ENCODE results near the gene TCN2. TPM values are rescaled to one million over a fixed set of nuclear protein-coding genes. Genes with fewer than 3 reads are reported as not detected.
"Not testable (repeated sequence)": the region's sequence is repeated elsewhere in the genome, so short reads cannot be mapped to it uniquely, and the experiment has no call there.

TCN2 gene
- total RNA-seq, 1 experiment from 2014 or later: 2.4 TPM

GRCh38 chr22:30674482-30674881 is 67.5 kb downstream of the TCN2 start:
- intact Hi-C loops (cut with micrococcal nuclease; ENCODE audit: unreplicated experiment): no loop called here
- H3K4me1 ChIP-seq (ENCODE audit: control insufficient read depth, insufficient read depth, low read length): no peaks in the 10 kb centered on the region
- ChIA-PET CTCF (no interaction called here), POLR2A (no interaction called here)
- H3K9me3 ChIP-seq (ENCODE audit: control insufficient read depth, insufficient read depth, low read depth, low read length): no peaks in the 10 kb centered on the region
- ATAC-seq: no peak
- H3K4me3 ChIP-seq (ENCODE audit: low read depth in 2 of 2, low read length in 2 of 2): no peak overlapping the region
- BruUV-seq (replicated peaks): no TSS peak
- no peak overlapping the region for H3K27ac ChIP-seq (ENCODE audit: low read length)
- DNase-seq (ENCODE audit: low read depth, low spot score): no peak
- H3K36me3 ChIP-seq (ENCODE audit: control insufficient read depth, insufficient read depth, low read length): no peaks in the 10 kb centered on the region
- in situ Hi-C loops (cut with HindIII; ENCODE audit: low pct_unique_long_range_greater_than_20kb, low sequenced_read_pairs): no loop called here
- TF ChIP-seq, protein P1, sequence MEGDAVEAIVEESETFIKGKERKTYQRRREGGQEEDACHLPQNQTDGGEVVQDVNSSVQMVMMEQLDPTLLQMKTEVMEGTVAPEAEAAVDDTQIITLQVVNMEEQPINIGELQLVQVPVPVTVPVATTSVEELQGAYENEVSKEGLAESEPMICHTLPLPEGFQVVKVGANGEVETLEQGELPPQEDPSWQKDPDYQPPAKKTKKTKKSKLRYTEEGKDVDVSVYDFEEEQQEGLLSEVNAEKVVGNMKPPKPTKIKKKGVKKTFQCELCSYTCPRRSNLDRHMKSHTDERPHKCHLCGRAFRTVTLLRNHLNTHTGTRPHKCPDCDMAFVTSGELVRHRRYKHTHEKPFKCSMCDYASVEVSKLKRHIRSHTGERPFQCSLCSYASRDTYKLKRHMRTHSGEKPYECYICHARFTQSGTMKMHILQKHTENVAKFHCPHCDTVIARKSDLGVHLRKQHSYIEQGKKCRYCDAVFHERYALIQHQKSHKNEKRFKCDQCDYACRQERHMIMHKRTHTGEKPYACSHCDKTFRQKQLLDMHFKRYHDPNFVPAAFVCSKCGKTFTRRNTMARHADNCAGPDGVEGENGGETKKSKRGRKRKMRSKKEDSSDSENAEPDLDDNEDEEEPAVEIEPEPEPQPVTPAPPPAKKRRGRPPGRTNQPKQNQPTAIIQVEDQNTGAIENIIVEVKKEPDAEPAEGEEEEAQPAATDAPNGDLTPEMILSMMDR (IDR thresholded peaks at IDR 0.05): no peak
- TF ChIP-seq, protein P2, sequence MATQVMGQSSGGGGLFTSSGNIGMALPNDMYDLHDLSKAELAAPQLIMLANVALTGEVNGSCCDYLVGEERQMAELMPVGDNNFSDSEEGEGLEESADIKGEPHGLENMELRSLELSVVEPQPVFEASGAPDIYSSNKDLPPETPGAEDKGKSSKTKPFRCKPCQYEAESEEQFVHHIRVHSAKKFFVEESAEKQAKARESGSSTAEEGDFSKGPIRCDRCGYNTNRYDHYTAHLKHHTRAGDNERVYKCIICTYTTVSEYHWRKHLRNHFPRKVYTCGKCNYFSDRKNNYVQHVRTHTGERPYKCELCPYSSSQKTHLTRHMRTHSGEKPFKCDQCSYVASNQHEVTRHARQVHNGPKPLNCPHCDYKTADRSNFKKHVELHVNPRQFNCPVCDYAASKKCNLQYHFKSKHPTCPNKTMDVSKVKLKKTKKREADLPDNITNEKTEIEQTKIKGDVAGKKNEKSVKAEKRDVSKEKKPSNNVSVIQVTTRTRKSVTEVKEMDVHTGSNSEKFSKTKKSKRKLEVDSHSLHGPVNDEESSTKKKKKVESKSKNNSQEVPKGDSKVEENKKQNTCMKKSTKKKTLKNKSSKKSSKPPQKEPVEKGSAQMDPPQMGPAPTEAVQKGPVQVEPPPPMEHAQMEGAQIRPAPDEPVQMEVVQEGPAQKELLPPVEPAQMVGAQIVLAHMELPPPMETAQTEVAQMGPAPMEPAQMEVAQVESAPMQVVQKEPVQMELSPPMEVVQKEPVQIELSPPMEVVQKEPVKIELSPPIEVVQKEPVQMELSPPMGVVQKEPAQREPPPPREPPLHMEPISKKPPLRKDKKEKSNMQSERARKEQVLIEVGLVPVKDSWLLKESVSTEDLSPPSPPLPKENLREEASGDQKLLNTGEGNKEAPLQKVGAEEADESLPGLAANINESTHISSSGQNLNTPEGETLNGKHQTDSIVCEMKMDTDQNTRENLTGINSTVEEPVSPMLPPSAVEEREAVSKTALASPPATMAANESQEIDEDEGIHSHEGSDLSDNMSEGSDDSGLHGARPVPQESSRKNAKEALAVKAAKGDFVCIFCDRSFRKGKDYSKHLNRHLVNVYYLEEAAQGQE (IDR thresholded peaks at IDR 0.05; ENCODE audit: insufficient read depth in 1 of 2, low read depth in 2 of 2, low read length in 1 of 2): no peak
- TF ChIP-seq TCF7L2 (IDR thresholded peaks at IDR 0.05; ENCODE audit: low read depth, low read length): no peak
- no peak for TF ChIP-seq POLR2AphosphoS5 (IDR thresholded peaks at IDR 0.05; ENCODE audit: low read depth, low read length)
- TF ChIP-seq SIN3A (IDR thresholded peaks at IDR 0.05; ENCODE audit: borderline replicate concordance, insufficient read depth, low read depth, low read length): no peak
- no peaks in the 10 kb centered on the region for H3K27me3 ChIP-seq (ENCODE audit: control insufficient read depth, insufficient read depth, low read length)

GRCh38 chr22:30675436-30675835 is 68.5 kb downstream of the TCN2 start:
- BruUV-seq (replicated peaks): no TSS peak
- Histone ChIP-seq H3K27ac (ENCODE audit: low read length) (no peak overlapping the region), H3K9me3 (ENCODE audit: control insufficient read depth, insufficient read depth, low read depth, low read length) (no peaks in the 10 kb centered on the region), H3K4me3 (ENCODE audit: low read depth in 2 of 2, low read length in 2 of 2) (no peak overlapping the region), H3K36me3 (ENCODE audit: control insufficient read depth, insufficient read depth, low read length) (no peaks in the 10 kb centered on the region), H3K4me1 (ENCODE audit: control insufficient read depth, insufficient read depth, low read length) (no peaks in the 10 kb centered on the region), H3K27me3 (ENCODE audit: control insufficient read depth, insufficient read depth, low read length) (no peaks in the 10 kb centered on the region)
- in situ Hi-C loops (cut with HindIII; ENCODE audit: low pct_unique_long_range_greater_than_20kb, low sequenced_read_pairs) (no loop called here), intact Hi-C loops (cut with micrococcal nuclease; ENCODE audit: unreplicated experiment) (no loop called here)
- ChIA-PET CTCF (no interaction called here), POLR2A (interaction anchor here (0.6 kb wide), 1 partner anchor 641 kb away, joined by 4 read pairs; no protein-coding TSS in a partner anchor)
- DNase-seq (ENCODE audit: low read depth, low spot score) (no peak), ATAC-seq (no peak)
- no peak for TF ChIP-seq TCF7L2 (IDR thresholded peaks at IDR 0.05; ENCODE audit: low read depth, low read length)
- TF ChIP-seq, protein P1 (IDR thresholded peaks at IDR 0.05): no peak
- TF ChIP-seq SIN3A (IDR thresholded peaks at IDR 0.05; ENCODE audit: borderline replicate concordance, insufficient read depth, low read depth, low read length): no peak
- no peak for TF ChIP-seq POLR2AphosphoS5 (IDR thresholded peaks at IDR 0.05; ENCODE audit: low read depth, low read length)
- TF ChIP-seq, protein P2 (IDR thresholded peaks at IDR 0.05; ENCODE audit: insufficient read depth in 1 of 2, low read depth in 2 of 2, low read length in 1 of 2): no peak

DNA sequence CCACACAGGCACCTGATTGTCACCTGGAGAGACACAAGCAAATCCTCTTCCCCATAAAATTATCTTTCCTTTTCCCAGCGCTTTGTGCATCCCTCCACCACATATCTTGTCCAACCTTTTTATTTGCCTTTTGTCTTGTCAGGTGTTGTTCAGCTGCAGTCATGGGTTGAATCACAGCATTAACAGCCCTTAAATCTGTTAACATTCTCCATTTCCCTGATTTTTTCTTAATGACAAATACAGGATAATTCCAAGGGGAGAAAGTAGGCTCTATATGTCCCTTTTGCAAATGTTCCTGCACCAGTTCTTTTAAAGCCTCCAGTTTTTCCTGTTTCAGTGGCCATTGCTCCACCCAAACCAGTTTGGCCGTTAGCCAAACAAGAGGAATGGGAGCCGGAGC is 69.6 kb downstream of the TCN2 start:
- H3K4me3 ChIP-seq (ENCODE audit: low read depth in 2 of 2, low read length in 2 of 2); CTCF ChIA-PET; DNase-seq (ENCODE audit: low read depth, low spot score); in situ Hi-C loops (cut with HindIII; ENCODE audit: low pct_unique_long_range_greater_than_20kb, low sequenced_read_pairs); H3K9me3 ChIP-seq (ENCODE audit: control insufficient read depth, insufficient read depth, low read depth, low read length); H3K4me1 ChIP-seq (ENCODE audit: control insufficient read depth, insufficient read depth, low read length); H3K36me3 ChIP-seq (ENCODE audit: control insufficient read depth, insufficient read depth, low read length); BruUV-seq (replicated peaks); H3K27me3 ChIP-seq (ENCODE audit: control insufficient read depth, insufficient read depth, low read length); intact Hi-C loops (cut with micrococcal nuclease; ENCODE audit: unreplicated experiment); POLR2A ChIA-PET; ATAC-seq; H3K27ac ChIP-seq (ENCODE audit: low read length): not testable (repeated sequence)
